Panc1 (cell line): ENCODE measurements around the gene TK2. TPM values are rescaled to one million over a fixed set of nuclear protein-coding genes. Genes with fewer than 3 reads are reported as not detected.

Experiments
- ATAC-seq: fragments of 200-7000 bp; cut with Tn5 transposase; 2 replicates; pipeline ENCODE4 v1.9.1; 2020; ENCODE audit warnings: mild to moderate bottlenecking, moderate library complexity
- BruUV-seq: library from RNA; stranded (reverse); fragments of 400-500 nt; replicated peaks from 2 replicates; lab custom pipeline; 2021; lab: Mats Ljungman, UMichigan
- CTCF ChIA-PET: fragments of 300-600 bp; sonication (Branson Sonifier 250); formaldehyde crosslinking; loops from one replicate; lab custom pipeline; 2022; ENCODE audit warnings: antibody characterized with exemption; lab: Charles Lee
- POLR2A ChIA-PET: fragments of 300-600 bp; sonication (Branson Sonifier 250); formaldehyde crosslinking; loops from one replicate; lab custom pipeline; 2022; ENCODE audit warnings: antibody characterized with exemption; lab: Charles Lee
- DNase-seq: peaks from one replicate; pipeline ENCODE4 v3.0.0-alpha.2; 2010; ENCODE audit warnings: low read depth, low spot score
- H3K27ac ChIP-seq: 2 replicates; pipeline ENCODE4 v1.5.1; 2011; ENCODE audit warnings: mild to moderate bottlenecking, low read length, inconsistent platforms
- H3K27me3 ChIP-seq: fragments of 200-500 bp; sonication (Bioruptor generic); 2 replicates; pipeline ENCODE4 v1.6.0; 2014; ENCODE audit warnings: low read length, inconsistent platforms; ENCODE audit not compliant: control insufficient read depth, insufficient read depth
- H3K36me3 ChIP-seq: fragments of 200-500 bp; sonication (Bioruptor generic); 2 replicates; pipeline ENCODE4 v1.5.1; 2014; ENCODE audit warnings: inconsistent platforms, mild to moderate bottlenecking, low read length, moderate library complexity; ENCODE audit not compliant: control insufficient read depth, insufficient read depth
- H3K4me1 ChIP-seq: 2 replicates; pipeline ENCODE4 v1.5.1; 2011; ENCODE audit warnings: inconsistent platforms, mild to moderate bottlenecking, low read length, moderate library complexity; ENCODE audit not compliant: control insufficient read depth, insufficient read depth
- H3K4me3 ChIP-seq, 2 experiments: 2 replicates each; pipeline ENCODE4 v1.5.1; 2011 to 2012; ENCODE audit warnings: low read depth in 2 of 2, low read length in 2 of 2, mild to moderate bottlenecking in 2 of 2, inconsistent platforms in 1 of 2, moderate library complexity in 1 of 2
- H3K9me3 ChIP-seq: fragments of 200-500 bp; sonication (Bioruptor generic); 2 replicates; pipeline ENCODE4 v1.5.1; 2014; ENCODE audit warnings: low read depth, mild to moderate bottlenecking, inconsistent platforms, low read length, moderate library complexity; ENCODE audit not compliant: control insufficient read depth, insufficient read depth
- POLR2AphosphoS5 ChIP-seq: IDR thresholded peaks from 2 replicates; pipeline ENCODE4 v1.6.1; 2012; ENCODE audit warnings: mild to moderate bottlenecking, low read depth, low read length, moderate library complexity
- SIN3A ChIP-seq: IDR thresholded peaks from 2 replicates; pipeline ENCODE4 v1.6.1; 2012; ENCODE audit warnings: low read depth, mild to moderate bottlenecking, low read length, moderate library complexity, borderline replicate concordance; ENCODE audit not compliant: insufficient read depth
- TCF7L2 ChIP-seq: IDR thresholded peaks from 2 replicates; pipeline ENCODE4 v1.6.1; 2011; ENCODE audit warnings: mild to moderate bottlenecking, low read depth, low read length, inconsistent platforms
- in situ Hi-C: cut with HindIII; loops from 2 replicates; pipeline ENCODE4 v1.10.0; 2016; ENCODE audit warnings: low sequenced_read_pairs, low pct_unique_long_range_greater_than_20kb
- intact Hi-C: fragments of 100-400 bp; cut with micrococcal nuclease; formaldehyde crosslinking; loops from one replicate; pipeline ENCODE4 v1.10.0; 2022; ENCODE audit not compliant: unreplicated experiment
- total RNA-seq: library from RNA; stranded (reverse); gene quantifications from one replicate; pipeline ENCODE4 v1.2.1, GENCODE V29; 2021; ENCODE audit not compliant: unreplicated experiment
- TF ChIP-seq, protein P1 (sequence below), 2 experiments: IDR thresholded peaks; 2 replicates each; pipeline ENCODE4 v1.6.1; 2011 to 2012; ENCODE audit warnings: low read depth in 2 of 2, control low read depth in 1 of 2, low read length in 1 of 2, mild to moderate bottlenecking in 1 of 2, moderate library complexity in 1 of 2; ENCODE audit not compliant: insufficient read depth in 1 of 2
- TF ChIP-seq, protein P2 (sequence below): fragments of 450-650 bp; IDR thresholded peaks from 2 replicates; pipeline ENCODE4 v1.5.1; 2017; ENCODE audit warnings: mild to moderate bottlenecking

Gene TK2
- total RNA-seq, 1 experiment from 2014 or later: 17.1 TPM

DNA sequence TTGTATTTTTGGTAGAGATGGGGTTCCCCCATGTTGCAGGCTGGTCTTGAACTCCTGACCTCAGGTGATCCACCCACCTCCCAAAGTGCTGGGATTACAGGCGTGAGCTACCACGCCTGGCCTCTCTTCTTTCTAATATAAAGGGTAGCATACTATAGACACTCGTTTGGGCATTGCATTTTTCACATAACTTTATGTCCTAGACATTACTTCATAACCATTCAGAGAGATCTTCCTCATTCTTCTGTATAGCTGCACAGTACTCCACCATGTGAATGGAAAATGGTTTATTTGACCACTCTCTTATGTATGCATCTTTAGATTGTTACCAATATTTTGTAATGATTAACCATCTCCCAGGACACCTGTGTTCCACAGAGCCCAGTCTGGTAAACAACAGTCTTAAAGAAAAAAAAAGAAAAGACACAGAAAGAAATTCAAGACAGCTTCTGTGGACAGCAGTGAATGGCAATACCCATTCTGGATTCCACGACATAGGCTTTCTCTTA lies 42.1 kb downstream of the TK2 start:
- in situ Hi-C loops (no loop called here), intact Hi-C loops (no loop called here)
- no peak overlapping the region for H3K4me3 ChIP-seq
- ChIA-PET CTCF (no interaction called here), POLR2A (no interaction called here)
- H3K27me3 ChIP-seq: no peaks in the 10 kb centered on the region
- H3K27ac ChIP-seq: no peak overlapping the region
- no peak for DNase-seq
- TF ChIP-seq SIN3A (no peak), TCF7L2 (no peak), POLR2AphosphoS5 (no peak)
- TF ChIP-seq, protein P1, sequence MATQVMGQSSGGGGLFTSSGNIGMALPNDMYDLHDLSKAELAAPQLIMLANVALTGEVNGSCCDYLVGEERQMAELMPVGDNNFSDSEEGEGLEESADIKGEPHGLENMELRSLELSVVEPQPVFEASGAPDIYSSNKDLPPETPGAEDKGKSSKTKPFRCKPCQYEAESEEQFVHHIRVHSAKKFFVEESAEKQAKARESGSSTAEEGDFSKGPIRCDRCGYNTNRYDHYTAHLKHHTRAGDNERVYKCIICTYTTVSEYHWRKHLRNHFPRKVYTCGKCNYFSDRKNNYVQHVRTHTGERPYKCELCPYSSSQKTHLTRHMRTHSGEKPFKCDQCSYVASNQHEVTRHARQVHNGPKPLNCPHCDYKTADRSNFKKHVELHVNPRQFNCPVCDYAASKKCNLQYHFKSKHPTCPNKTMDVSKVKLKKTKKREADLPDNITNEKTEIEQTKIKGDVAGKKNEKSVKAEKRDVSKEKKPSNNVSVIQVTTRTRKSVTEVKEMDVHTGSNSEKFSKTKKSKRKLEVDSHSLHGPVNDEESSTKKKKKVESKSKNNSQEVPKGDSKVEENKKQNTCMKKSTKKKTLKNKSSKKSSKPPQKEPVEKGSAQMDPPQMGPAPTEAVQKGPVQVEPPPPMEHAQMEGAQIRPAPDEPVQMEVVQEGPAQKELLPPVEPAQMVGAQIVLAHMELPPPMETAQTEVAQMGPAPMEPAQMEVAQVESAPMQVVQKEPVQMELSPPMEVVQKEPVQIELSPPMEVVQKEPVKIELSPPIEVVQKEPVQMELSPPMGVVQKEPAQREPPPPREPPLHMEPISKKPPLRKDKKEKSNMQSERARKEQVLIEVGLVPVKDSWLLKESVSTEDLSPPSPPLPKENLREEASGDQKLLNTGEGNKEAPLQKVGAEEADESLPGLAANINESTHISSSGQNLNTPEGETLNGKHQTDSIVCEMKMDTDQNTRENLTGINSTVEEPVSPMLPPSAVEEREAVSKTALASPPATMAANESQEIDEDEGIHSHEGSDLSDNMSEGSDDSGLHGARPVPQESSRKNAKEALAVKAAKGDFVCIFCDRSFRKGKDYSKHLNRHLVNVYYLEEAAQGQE (IDR thresholded peaks at IDR 0.05; ENCODE audit: insufficient read depth in 1 of 2, low read depth in 2 of 2, low read length in 1 of 2): no peak
- TF ChIP-seq, protein P2, sequence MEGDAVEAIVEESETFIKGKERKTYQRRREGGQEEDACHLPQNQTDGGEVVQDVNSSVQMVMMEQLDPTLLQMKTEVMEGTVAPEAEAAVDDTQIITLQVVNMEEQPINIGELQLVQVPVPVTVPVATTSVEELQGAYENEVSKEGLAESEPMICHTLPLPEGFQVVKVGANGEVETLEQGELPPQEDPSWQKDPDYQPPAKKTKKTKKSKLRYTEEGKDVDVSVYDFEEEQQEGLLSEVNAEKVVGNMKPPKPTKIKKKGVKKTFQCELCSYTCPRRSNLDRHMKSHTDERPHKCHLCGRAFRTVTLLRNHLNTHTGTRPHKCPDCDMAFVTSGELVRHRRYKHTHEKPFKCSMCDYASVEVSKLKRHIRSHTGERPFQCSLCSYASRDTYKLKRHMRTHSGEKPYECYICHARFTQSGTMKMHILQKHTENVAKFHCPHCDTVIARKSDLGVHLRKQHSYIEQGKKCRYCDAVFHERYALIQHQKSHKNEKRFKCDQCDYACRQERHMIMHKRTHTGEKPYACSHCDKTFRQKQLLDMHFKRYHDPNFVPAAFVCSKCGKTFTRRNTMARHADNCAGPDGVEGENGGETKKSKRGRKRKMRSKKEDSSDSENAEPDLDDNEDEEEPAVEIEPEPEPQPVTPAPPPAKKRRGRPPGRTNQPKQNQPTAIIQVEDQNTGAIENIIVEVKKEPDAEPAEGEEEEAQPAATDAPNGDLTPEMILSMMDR: no peak
- no peaks in the 10 kb centered on the region for H3K36me3 ChIP-seq
- BruUV-seq: no TSS peak
- ATAC-seq: no peak
- H3K4me1 ChIP-seq: peaks cover 20% of the 10 kb centered on the region
- no peaks in the 10 kb centered on the region for H3K9me3 ChIP-seq

DNA sequence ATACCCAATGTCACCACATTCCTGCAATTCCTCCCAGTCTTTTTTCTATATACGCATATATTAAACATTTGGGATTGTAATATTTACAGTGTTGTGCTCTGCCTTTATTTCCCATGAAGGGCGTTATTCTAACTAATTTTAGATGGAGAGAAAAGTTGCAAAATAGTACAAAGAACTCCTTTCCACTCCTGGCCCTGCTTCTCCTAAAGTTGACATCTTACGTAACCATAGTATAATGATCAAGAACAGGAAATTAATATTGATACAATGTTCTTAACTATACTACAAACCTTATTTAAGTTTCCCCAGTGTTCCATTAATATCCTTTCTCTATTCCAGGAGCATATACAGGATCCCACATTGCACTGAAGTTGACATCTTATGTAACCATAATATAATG lies 46.3 kb downstream of the TK2 start:
- TF ChIP-seq SIN3A: no peak
- TF ChIP-seq TCF7L2: no peak
- TF ChIP-seq, protein P1 (IDR thresholded peaks at IDR 0.05; ENCODE audit: insufficient read depth in 1 of 2, low read depth in 2 of 2, low read length in 1 of 2): no peak
- TF ChIP-seq, protein P2: no peak
- TF ChIP-seq POLR2AphosphoS5: no peak
- Histone ChIP-seq H3K27ac (no peak overlapping the region), H3K36me3 (no peaks in the 10 kb centered on the region), H3K4me1 (no peaks in the 10 kb centered on the region), H3K4me3 (no peak overlapping the region), H3K27me3 (no peaks in the 10 kb centered on the region), H3K9me3 (no peaks in the 10 kb centered on the region)
- ChIA-PET POLR2A (no interaction called here), CTCF (no interaction called here)
- intact Hi-C loops: no loop called here
- no TSS peak for BruUV-seq
- no peak for DNase-seq
- ATAC-seq: no peak
- in situ Hi-C loops: no loop called here
